ENCODE measurements around the gene IL17RC. TPM values are rescaled to one million over a fixed set of nuclear protein-coding genes. Genes with fewer than 3 reads are reported as not detected.
"Not testable (repeated sequence)": the region's sequence is repeated elsewhere in the genome, so short reads cannot be mapped to it uniquely, and the experiment has no call there.

The IL17RC gene
- total RNA-seq, 1 donor from 2014 or later, result 33.3 TPM

GRCh38 chr3:9915254-9916141 is 1.4 kb upstream of the IL17RC start:
- no peak for DNase-seq (ENCODE audit: low spot score)

GRCh38 chr3:9916346-9916733 is 558 bp upstream of the IL17RC start:
- no peak for DNase-seq (ENCODE audit: low spot score)

- DNase-seq (ENCODE audit: low spot score), result no peak
These were observed 922 bp downstream of the IL17RC start for GRCh38 chr3:9917820-9918219.

- DNase-seq (ENCODE audit: low spot score), result no peak
These were observed 1.6 kb downstream of the IL17RC start for GRCh38 chr3:9918261-9919038.

DNA sequence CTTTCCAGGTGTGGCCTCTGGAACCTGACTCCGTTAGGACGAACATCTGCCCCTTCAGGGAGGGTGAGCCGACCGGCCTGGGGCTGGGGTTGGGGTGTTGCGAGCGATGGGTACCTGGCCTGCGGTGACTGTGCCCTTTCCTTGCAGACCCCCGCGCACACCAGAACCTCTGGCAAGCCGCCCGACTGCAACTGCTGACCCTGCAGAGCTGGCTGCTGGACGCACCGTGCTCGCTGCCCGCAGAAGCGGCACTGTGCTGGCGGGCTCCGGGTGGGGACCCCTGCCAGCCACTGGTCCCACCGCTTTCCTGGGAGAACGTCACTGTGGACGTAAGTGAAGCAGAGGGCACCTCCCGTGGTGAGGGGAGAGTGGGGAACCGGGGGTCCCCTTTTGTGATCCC is 11.3 kb downstream of the IL17RC start:
- no peak for DNase-seq (ENCODE audit: low spot score)

DNA sequence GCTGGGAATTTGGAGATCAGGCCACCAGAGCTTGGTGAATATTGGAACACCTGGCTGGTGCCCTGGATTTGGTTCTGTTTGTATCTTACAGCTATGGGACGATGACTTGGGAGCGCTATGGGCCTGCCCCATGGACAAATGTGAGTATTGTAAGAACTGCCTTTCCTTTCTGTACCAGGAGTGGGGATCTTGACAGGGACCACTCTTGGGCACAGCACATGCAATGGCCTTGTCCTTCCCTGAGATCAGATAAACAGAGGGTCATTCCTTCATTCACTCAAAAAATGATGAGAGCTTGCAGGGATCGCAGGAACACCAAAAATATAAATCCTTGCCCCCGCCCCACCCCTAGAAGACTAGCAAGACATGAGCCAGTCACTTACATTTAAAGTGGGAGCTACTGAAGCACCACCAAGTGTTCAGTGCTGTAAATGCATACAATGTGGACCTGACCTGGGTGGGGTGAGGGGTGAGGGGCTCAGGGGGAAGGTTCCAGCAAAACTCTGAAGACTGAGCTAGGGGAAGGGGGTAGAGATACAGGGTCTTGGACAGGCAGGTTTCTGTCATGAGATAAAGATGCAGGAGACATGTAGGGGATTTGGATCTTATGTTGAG is 14.0 kb downstream of the IL17RC start:
- no peak for DNase-seq (ENCODE audit: low spot score)

DNA sequence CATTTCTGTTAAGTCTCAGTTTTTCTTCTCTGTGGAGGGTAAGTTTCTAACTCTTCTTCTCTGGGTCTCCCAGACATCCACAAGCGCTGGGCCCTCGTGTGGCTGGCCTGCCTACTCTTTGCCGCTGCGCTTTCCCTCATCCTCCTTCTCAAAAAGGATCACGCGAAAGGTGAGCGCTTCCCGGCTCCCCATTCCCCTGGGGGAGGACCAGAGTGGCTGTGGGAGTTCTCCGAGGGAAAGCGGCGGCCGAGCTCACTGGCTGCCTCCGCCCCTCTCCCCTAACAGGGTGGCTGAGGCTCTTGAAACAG is 15.6 kb downstream of the IL17RC start:
- no peak for DNase-seq (ENCODE audit: low spot score)

- DNase-seq (ENCODE audit: low spot score), result peak; percentile 79
These were observed 16.1 kb downstream of the IL17RC start for GRCh38 chr3:9932843-9933560.

DNA sequence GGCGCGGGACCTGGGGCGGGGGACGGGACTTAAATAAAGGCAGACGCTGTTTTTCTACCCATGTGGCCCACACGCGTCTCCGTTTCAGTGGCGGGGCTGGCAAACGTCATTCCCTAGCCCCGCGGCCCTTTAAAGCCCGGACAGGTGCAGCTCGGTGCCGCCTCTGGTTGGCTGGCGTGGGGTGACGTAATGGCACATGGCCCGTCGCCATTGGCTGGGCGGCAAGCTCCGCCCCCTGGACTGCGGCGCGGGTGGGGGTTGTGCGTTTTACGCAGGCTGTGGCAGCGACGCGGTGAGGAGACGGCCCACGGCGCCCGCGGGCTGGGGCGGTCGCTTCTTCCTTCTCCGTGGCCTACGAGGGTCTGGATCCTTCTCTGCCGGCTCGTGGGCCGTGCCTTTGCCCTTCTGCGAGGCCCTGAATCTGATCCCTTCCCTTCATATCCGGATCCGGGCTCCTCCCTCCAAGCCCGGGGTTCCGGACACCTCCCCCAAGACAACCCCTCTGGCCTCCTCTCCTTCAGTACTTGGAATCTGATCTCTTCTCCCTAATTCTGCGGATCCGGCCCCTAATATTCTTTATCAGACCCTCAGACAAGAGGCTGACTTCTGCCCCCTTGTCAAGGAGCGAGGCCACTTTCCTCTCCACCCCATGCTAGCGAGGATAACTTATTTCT is 16.8 kb downstream of the IL17RC start, which contains the start of gene CRELD1:
TSS of gene CRELD1 (plus strand) at position 274 of the 674 bp plus-strand sequence. CDS start 605 bp downstream, outside the sequence.
- peak; percentile 96 for DNase-seq (ENCODE audit: low spot score)

DNA sequence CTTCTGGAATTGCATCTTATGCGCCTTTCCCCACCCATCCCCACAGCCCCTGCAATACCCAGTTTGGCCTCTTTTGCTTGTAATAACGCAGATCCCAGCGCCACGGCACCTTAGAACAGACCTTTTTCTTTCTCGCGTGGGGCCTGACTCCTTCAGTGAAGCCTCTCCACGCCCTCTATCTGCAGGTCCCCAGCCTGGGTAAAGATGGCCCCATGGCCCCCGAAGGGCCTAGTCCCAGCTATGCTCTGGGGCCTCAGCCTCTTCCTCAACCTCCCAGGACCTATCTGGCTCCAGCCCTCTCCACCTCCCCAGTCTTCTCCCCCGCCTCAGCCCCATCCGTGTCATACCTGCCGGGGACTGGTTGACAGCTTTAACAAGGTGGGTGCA is 17.3 kb downstream of the IL17RC start:
- no peak for DNase-seq (ENCODE audit: low spot score)

DNA sequence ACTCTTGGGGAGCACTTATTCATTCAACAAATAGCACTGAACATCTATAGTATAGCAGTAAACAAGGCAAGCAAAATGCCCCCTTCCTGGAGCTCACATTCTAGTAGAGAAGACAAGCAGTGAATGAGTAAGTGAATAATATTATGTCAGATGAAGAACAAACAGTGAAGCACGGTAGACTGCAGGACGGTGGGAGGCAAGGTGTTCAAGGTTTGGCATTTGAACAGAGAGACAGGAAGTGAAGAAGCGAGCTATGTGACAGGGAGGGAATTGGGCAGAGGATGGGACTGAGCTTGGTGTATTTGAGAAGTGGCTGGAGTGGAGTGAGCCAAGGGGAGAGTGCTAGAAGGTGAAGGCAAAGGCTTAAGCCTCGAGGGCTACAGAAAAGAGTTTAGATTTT is 18.1 kb downstream of the IL17RC start:
- no peak for DNase-seq (ENCODE audit: low spot score)

DNA sequence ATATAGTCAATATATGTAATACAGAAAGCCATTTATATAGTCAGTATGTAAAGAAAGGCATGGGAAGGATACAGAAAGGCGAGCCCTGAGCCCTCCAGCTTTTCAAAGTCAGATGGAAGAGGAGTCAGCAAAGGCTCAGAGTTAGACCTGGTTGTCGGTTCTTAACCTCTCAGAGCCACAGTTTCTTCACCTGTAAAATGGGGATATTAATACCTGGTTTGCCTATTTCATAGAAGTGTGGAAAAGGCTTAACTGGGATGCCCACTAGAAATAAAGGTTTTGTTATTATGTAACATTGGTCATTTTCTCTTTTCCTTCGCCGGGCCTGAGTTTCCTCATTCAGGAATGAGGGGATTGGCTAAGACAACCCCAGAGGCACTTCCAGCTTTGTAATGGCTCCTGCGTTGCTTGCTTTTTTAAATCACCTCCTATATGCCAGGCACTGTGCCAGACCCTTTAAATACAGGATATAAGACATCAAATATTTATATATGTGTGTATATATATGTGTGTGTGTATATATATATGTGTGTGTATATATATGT is 19.1 kb downstream of the IL17RC start:
- no peak for DNase-seq (ENCODE audit: low spot score)

DNA sequence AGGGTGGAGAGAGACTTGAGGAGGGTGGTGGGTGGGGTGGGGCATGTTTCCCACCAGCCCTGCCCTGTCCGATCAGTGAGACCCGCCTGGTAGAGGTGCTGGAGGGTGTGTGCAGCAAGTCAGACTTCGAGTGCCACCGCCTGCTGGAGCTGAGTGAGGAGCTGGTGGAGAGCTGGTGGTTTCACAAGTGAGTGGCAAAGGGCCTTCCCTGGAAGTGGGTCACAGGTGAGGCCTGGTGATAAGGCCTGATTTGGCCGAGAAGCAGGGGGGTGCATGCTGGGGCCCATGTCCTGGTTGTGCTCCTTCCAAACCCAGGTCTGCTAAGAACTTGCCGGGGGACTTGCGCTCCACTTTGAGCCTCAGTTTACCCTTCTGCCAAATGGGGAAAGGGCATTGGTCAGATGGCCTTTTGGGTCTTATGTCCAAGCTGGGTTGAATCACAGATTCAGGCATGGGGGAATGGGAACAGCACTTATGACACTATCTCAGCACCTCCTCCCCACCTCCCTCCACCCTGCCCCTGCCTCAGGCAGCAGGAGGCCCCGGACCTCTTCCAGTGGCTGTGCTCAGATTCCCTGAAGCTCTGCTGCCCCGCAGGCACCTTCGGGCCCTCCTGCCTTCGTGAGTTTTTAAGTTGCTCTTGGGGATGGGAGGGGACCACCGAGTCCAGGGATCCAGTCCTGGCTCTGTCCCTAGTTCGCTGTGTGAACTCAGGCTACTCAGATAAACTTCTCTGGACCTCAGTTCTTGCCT is 20.8 kb downstream of the IL17RC start:
- DNase-seq (ENCODE audit: low spot score), result no peak

- no peak for DNase-seq (ENCODE audit: low spot score)
These were observed 22.1 kb downstream of the IL17RC start for GRCh38 chr3:9938966-9939365.

DNA sequence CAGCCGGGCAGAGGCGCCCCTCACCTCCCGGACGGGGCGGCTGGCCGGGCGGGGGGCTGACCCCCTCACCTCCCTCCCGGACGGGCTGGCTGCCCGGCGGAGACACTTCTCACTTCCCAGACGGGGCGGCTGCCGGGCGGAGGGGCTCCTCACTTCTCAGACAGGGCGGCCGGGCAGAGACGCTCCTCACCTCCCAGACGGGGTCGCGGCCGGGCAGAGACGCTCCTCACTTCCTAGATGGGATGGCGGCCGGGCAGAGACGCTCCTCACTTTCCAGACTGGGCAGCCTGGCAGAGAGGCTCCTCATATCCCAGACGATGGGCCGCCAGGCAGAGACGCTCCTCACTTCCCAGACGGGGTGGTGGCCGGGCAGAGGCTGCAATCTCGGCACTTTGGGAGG is 23.0 kb downstream of the IL17RC start:
- DNase-seq (ENCODE audit: low spot score), result not testable (repeated sequence)

DNA sequence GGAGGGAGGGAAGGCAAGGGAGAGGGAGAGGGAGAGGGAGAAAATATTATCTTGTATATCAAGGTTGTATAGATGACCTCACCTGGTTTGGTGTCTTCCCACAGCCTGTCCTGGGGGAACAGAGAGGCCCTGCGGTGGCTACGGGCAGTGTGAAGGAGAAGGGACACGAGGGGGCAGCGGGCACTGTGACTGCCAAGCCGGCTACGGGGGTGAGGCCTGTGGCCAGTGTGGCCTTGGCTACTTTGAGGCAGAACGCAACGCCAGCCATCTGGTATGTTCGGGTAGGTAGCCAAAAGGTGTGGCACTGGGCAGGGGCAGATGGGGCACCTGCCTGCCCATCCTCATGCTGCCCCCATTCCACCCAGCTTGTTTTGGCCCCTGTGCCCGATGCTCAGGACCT is 23.8 kb downstream of the IL17RC start:
- no peak for DNase-seq (ENCODE audit: low spot score)

DNA sequence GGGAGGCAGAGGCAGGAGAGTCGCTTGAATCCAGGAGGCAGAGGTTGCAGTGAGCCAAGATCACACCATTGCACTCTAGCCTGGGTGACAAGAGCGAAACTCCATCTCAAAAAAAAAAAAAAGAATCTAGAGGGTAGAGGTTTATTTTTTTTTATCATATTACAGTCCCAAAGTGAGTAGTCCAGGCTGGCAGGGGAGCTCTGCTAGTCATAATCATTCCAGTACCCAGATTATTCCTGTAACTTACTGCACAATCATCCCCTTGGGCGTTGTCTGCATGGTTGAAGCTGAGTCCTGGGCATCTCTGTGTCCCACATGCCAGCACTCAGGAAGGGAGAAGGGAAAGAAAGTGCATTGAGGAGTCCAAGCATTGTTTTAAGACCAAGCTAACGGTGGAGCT is 25.3 kb downstream of the IL17RC start:
- DNase-seq (ENCODE audit: low spot score), result no peak

DNA sequence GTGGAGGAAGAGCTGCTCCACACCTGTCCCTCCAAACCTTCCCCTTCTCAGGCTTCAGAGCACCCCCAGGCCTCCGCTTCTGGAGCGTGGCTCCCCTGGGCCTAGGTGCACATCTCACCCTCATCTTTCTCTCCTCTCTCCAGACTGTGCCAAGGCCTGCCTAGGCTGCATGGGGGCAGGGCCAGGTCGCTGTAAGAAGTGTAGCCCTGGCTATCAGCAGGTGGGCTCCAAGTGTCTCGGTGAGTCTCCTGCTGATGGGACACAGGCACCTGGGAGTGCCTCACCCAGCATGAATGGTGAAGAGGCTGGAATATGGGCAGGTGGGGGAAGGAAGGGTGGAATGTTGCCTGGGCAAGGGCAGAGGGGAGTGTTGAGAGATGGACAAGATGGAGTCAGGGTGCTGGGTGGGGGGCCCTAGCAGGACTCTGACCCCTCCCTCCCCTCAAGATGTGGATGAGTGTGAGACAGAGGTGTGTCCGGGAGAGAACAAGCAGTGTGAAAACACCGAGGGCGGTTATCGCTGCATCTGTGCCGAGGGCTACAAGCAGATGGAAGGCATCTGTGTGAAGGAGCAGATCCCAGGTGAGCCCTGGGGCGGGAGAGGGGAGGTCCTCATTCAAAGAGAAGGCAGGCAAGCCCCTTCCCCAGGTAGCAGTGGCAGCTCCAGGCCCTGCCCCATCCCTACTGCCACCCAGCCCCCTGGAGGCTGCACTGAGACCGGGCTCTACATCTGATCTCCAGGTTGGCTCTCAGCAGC is 26.2 kb downstream of the IL17RC start:
- DNase-seq (ENCODE audit: low spot score), result no peak

GRCh38 chr3:9944271-9944670 is 27.4 kb downstream of the IL17RC start:
- DNase-seq (ENCODE audit: low spot score), result no peak

DNA sequence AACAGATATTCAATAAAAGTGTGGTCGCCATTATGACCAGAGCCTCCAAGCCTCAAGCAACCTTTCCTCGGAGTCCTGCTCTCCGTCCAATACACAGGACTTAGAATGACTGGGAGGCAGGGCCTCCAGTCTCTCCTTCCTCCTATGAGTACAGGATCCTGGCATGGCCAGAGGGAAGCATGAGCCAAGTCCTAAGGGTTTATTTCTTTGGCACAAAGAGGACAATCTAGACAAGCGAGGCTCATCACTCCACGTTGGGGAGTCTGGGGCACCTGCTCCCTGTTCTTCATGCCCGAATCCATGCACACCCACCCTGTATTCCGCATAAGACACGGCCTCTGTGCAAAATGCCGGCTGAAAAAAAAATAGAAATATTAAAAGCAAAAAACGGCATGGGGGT is 28.5 kb downstream of the IL17RC start:
- DNase-seq (ENCODE audit: low spot score), result no peak

All from mucosa of gallbladder (tissue), 1 donor.